HEK293T (cell line): Measurements from ENCODE around the gene PTPRG.

Source experiments
- ELF4 ChIP-seq: fragments of 450-650 bp; IDR thresholded peaks from 2 replicates; pipeline ENCODE4 v1.6.1; 2017; ENCODE audit warnings: antibody characterized with exemption
- FOXA1 ChIP-seq: fragments of 450-650 bp; IDR thresholded peaks from 2 replicates; pipeline ENCODE4 v1.6.1; 2016; ENCODE audit warnings: mild to moderate bottlenecking
- FOXK2 ChIP-seq: fragments of 450-650 bp; IDR thresholded peaks from 2 replicates; pipeline ENCODE4 v1.6.1; 2016; ENCODE audit warnings: mild to moderate bottlenecking
- FOXM1 ChIP-seq: fragments of 450-650 bp; IDR thresholded peaks from 2 replicates; pipeline ENCODE4 v1.6.1; 2017; ENCODE audit warnings: mild to moderate bottlenecking, borderline replicate concordance
- HDGF ChIP-seq: fragments of 450-650 bp; IDR thresholded peaks from 2 replicates; pipeline ENCODE4 v1.6.1; 2017; ENCODE audit warnings: antibody characterized with exemption, borderline replicate concordance
- L3MBTL2 ChIP-seq: fragments of 450-650 bp; conservative IDR thresholded peaks from 2 replicates; pipeline ENCODE4 v1.6.1; 2016; ENCODE audit warnings: mild to moderate bottlenecking
- NFRKB ChIP-seq: fragments of 450-650 bp; IDR thresholded peaks from 2 replicates; pipeline ENCODE4 v1.6.1; 2016; ENCODE audit warnings: mild to moderate bottlenecking, moderate library complexity

DNA sequence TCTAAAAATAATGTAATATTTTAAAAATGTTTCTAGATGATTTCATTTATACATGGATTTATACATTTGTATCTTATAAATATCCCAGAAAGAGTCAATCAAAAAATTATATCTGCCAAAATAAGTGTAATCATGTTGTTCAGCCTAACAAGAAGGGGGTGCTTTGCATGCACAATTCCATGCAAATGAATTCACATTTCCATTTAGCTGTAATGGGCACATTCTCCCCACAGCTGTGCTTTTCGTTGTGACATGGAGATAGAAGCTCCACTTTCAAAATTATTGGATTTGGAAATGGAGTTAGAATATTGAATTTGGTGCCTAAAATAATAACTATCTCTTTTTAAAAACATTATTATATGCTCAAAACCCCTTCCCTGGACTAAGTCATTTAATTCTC, 270.6 kb downstream of the PTPRG start:
- TF ChIP-seq HDGF (no peak), FOXK2 (no peak), FOXA1 (no peak), L3MBTL2 (no peak), ELF4 (no peak), FOXM1 (no peak), NFRKB (no peak)
